Neural cell (in vitro differentiated cells): ENCODE measurements around the gene UCKL1. TPM values are rescaled to one million over a fixed set of nuclear protein-coding genes. Genes with fewer than 3 reads are reported as not detected.

Experiments
- H2AFZ ChIP-seq: fragments of 200-600, 300-800 bp; sonication (generic), shearing (Covaris generic); 2 replicates; pipeline ENCODE4 v1.6.0; 2014; ENCODE audit warnings: low read depth, mild to moderate bottlenecking, antibody characterized with exemption, low read length, moderate library complexity
- H3F3A ChIP-seq: fragments of 200-600 bp; shearing (Covaris generic); 2 replicates; pipeline ENCODE4 v1.6.1; 2016; ENCODE audit warnings: mild to moderate bottlenecking, moderate library complexity, mixed read lengths, antibody characterized with exemption, low read length; ENCODE audit not compliant: insufficient read depth, poor library complexity, severe bottlenecking
- H3K27ac ChIP-seq: fragments of 200-600, 300-800 bp; sonication (generic), shearing (Covaris generic); 2 replicates; pipeline ENCODE4 v1.5.1; 2014; ENCODE audit warnings: mild to moderate bottlenecking, low read length, moderate library complexity
- H3K27me3 ChIP-seq: fragments of 300-800, 200-600 bp; sonication (generic), shearing (Covaris generic); 2 replicates; pipeline ENCODE4 v1.6.0; 2014; ENCODE audit warnings: mild to moderate bottlenecking, low read depth, low read length, moderate library complexity; ENCODE audit not compliant: insufficient read depth
- H3K36me3 ChIP-seq: fragments of 300-800, 200-600 bp; sonication (generic), shearing (Covaris generic); 2 replicates; pipeline ENCODE4 v1.5.1; 2014; ENCODE audit warnings: mild to moderate bottlenecking, antibody characterized with exemption, low read length, moderate library complexity; ENCODE audit not compliant: insufficient read depth
- H3K4me2 ChIP-seq: fragments of 300-800, 200-600 bp; sonication (generic), shearing (Covaris generic); 2 replicates; pipeline ENCODE4 v1.6.0; 2014; ENCODE audit warnings: mild to moderate bottlenecking, low read length
- H3K4me3 ChIP-seq: fragments of 300-800, 200-600 bp; sonication (generic), shearing (Covaris generic); 2 replicates; pipeline ENCODE4 v1.5.1; 2014; ENCODE audit warnings: mild to moderate bottlenecking, low read length, moderate library complexity
- H3K79me2 ChIP-seq: fragments of 200-600 bp; shearing (Covaris generic); replicated peaks from 2 replicates; pipeline ENCODE4 v1.6.0; 2014; ENCODE audit warnings: mild to moderate bottlenecking, low read length, moderate library complexity; ENCODE audit not compliant: insufficient read depth
- H3K9ac ChIP-seq: fragments of 300-800, 200-600 bp; sonication (generic), shearing (Covaris generic); 2 replicates; pipeline ENCODE4 v1.6.1; 2016; ENCODE audit warnings: mild to moderate bottlenecking, low read length, mixed read lengths
- H3K9me2 ChIP-seq: fragments of 200-600 bp; shearing (Covaris generic); 2 replicates; pipeline ENCODE4 v1.6.1; 2016; ENCODE audit warnings: mild to moderate bottlenecking, low read length, mixed read lengths; ENCODE audit not compliant: insufficient read depth
- H3K9me3 ChIP-seq: fragments of 200-600, 300-800 bp; sonication (generic), shearing (Covaris generic); 2 replicates; pipeline ENCODE4 v1.6.1; 2016; ENCODE audit warnings: mild to moderate bottlenecking, mixed run types, low read length, moderate library complexity, mixed read lengths
- H4K20me1 ChIP-seq: fragments of 200-600 bp; shearing (Covaris generic); 2 replicates; pipeline ENCODE4 v1.6.1; 2016; ENCODE audit warnings: mild to moderate bottlenecking, mixed run types; ENCODE audit not compliant: insufficient read depth
- CTCF ChIP-seq: fragments of 450-650 bp; IDR thresholded peaks from 2 replicates; pipeline ENCODE4 v1.5.1; 2014; ENCODE audit warnings: antibody characterized with exemption, mild to moderate bottlenecking, moderate library complexity; ENCODE audit not compliant: poor library complexity, severe bottlenecking
- EP300 ChIP-seq: fragments of 450-650 bp; conservative IDR thresholded peaks from 2 replicates; pipeline ENCODE4 v1.6.1; 2014; ENCODE audit warnings: antibody characterized with exemption, mild to moderate bottlenecking, moderate library complexity; ENCODE audit not compliant: poor library complexity, severe bottlenecking
- EZH2 ChIP-seq: fragments of 200-600, 300-800 bp; shearing (Covaris generic), sonication (generic); IDR thresholded peaks from 2 replicates; pipeline ENCODE4 v1.6.1; 2014; ENCODE audit warnings: antibody characterized with exemption, low read length, borderline replicate concordance, mild to moderate bottlenecking; ENCODE audit not compliant: insufficient read depth, poor library complexity, severe bottlenecking
- MXI1 ChIP-seq: fragments of 450-650 bp; conservative IDR thresholded peaks from 2 replicates; pipeline ENCODE4 v1.6.1; 2014; ENCODE audit warnings: antibody characterized with exemption, mild to moderate bottlenecking; ENCODE audit not compliant: poor library complexity, severe bottlenecking
- POLR2AphosphoS5 ChIP-seq: IDR thresholded peaks from 2 replicates; pipeline ENCODE4 v1.6.1; 2012
- RAD21 ChIP-seq: fragments of 450-650 bp; conservative IDR thresholded peaks from 2 replicates; pipeline ENCODE4 v1.6.1; 2014; ENCODE audit warnings: antibody characterized with exemption, mild to moderate bottlenecking, moderate library complexity
- REST ChIP-seq: IDR thresholded peaks from 2 replicates; pipeline ENCODE4 v1.6.1; 2012; ENCODE audit warnings: borderline replicate concordance
- SMC3 ChIP-seq: fragments of 450-650 bp; conservative IDR thresholded peaks from 2 replicates; pipeline ENCODE4 v1.6.1; 2014; ENCODE audit warnings: antibody characterized with exemption, mild to moderate bottlenecking, moderate library complexity; ENCODE audit not compliant: poor library complexity
- TAF1 ChIP-seq: IDR thresholded peaks from 2 replicates; pipeline ENCODE4 v1.6.1; 2012; ENCODE audit warnings: low read depth
- polyA plus RNA-seq: library from polyadenylated mRNA; depleted of rRNA; stranded (reverse); fragments of >200 nt; gene quantifications from 2 replicates; pipeline ENCODE4 v1.2.3, GENCODE V29; 2014

UCKL1 gene
- polyA plus RNA-seq, 1 donor from 2014 or later: 58.9 TPM

DNA sequence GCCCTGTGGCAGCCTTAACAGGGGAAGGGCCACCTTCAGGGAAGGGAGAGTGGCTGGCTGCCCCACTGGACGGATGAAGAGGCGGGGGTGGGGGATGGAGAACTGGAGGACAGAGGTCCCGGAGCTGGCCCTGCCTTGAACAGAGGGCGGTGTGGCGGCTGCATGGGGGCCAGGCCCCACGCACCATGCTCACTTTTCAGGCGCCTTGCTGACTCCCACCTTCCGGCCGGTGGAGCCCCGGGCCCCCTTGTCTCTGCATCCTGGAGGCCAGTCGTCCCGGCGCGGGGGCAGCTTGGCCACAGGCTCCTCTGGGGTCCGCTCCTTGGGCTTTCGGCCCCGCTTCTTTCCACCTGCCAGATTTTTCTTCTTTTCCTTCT, 3.5 kb upstream of the UCKL1 start:
- Histone ChIP-seq H4K20me1 (no peaks in the 10 kb centered on the region), H2AFZ (no peak overlapping the region), H3K27me3 (no peaks in the 10 kb centered on the region), H3K4me2 (no peak overlapping the region), H3K79me2 (peaks cover 15% of the 10 kb centered on the region), H3K9me2 (no peaks in the 10 kb centered on the region), H3K9me3 (no peaks in the 10 kb centered on the region), H3K4me3 (no peak overlapping the region), H3K9ac (no peak overlapping the region), H3F3A (no peaks in the 10 kb centered on the region), H3K27ac (no peak overlapping the region), H3K36me3 (no peaks in the 10 kb centered on the region)
- no peak for TF ChIP-seq POLR2AphosphoS5
- no peak for TF ChIP-seq EZH2
- no peak for TF ChIP-seq REST

GRCh38 chr20:63958964-63959698, 2.9 kb upstream of the UCKL1 start:
- Histone ChIP-seq H3F3A (no peaks in the 10 kb centered on the region), H3K9me3 (no peaks in the 10 kb centered on the region), H3K27me3 (no peaks in the 10 kb centered on the region), H3K9ac (no peak overlapping the region), H3K9me2 (no peaks in the 10 kb centered on the region), H2AFZ (no peak overlapping the region), H3K36me3 (no peaks in the 10 kb centered on the region), H3K4me2 (no peak overlapping the region), H3K27ac (no peak overlapping the region), H4K20me1 (no peaks in the 10 kb centered on the region), H3K4me3 (no peak overlapping the region), H3K79me2 (peaks cover 20% of the 10 kb centered on the region)
- TF ChIP-seq CTCF (no peak), POLR2AphosphoS5 (no peak), MXI1 (no peak), TAF1 (no peak), SMC3 (no peak), EP300 (no peak), EZH2 (no peak), REST (no peak), RAD21 (no peak)
